Amygdala (tissue), 56 donors: ENCODE results near the gene TNFRSF18.

ENCODE experiments used
- DNase-seq, 56 donors: peaks; one replicate each; lab custom pipeline; 2025; lab: John Stamatoyannopoulos, UW

TNFRSF18 gene

DNA sequence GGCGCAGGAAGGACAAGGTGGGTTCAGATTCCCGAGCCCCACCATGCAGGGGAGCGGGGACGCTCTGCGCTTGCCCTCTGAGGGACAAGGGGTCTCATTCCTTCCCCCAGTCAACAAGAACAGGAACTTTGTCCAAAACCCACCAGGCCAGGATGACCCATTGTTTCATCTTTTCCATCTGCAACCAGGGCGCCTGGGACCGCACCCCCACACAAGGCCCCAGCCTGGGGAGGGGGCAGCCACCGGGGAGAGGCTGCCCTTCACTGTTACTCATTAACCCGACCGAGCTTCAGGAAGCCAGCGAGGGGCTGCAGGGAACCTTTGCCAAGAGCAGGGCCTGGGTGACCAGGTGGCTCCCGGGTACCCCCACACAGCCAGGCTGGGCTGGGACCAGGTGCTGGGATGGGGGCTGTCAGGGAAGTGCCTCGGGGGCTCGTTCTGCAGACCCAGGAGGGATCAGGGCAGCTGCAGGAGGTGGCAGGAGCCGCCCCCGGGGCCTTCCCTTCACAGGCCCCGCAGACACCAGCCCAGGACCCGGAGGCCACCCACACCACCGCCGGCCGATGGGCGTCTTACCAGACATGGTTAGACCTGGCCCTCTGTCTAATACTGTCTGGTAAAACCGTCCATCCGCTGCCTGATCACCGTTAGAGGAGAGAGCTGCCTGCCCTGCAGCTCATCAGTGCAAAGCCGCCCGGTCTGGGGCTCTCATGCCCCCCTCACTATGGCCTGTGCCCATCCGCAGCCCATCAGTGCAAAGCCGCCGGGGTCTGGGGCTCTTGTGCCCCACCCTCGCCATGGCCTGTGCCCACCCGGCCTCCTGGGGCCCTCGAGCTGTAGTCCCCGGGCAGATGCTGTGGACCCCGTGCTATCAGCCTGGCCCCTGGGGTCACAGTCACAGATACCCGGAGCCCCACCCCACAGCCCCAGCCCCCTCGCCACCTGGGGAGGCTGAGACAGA, 37.7 kb downstream of the TNFRSF18 start:
- no peak for DNase-seq

DNA sequence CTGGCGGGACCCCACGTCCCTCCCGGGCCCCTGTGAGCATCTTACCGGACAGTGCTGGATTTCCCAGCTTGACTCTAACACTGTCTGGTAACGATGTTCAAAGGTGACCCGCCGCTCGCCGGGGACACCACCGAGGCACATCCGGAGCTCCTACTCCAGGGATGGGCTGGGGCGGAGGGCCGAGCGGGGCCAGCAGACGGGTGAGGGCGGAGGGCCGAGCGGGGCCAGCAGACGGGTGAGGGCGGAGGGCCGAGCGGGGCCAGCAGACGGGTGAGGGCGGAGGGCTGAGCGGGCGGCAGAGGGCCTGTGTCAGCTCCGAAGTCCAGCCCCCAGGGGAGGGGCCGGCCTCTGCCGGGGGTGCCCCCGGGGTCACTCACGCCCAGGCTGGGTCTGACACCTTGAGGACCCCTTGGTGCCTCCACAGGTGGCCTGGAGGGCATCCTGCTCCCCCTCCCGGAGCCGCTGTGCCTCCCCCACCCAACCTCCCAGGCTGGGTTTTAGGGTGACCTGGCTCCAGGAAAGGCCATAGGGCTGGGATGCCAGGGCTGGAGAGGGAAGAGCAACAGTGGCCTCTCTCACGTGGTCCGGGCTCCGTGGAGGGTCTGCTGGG, 38.4 kb downstream of the TNFRSF18 start:
- no peak for DNase-seq

DNA sequence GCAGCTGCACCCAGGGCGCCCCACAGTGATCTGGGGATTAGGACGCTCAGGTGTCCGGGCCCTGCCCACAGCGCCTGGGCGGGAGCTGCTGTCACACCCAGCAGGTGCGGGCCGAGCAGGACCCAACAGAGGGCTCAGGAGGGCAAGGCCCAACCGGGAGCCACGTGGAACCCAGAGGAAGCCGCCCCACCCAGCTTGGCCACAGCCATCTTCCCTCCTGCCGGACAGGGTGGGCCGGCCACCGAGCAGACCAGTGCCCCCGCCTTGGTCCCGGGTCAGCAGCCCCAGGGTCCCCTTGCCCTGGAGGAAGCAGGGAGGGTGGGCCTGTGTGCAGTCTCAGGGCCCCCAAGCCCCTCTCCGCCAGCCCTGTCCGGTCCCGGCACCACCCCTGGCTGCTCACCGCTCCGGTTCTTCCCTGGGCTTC, 39.0 kb downstream of the TNFRSF18 start:
- no peak for DNase-seq

DNA sequence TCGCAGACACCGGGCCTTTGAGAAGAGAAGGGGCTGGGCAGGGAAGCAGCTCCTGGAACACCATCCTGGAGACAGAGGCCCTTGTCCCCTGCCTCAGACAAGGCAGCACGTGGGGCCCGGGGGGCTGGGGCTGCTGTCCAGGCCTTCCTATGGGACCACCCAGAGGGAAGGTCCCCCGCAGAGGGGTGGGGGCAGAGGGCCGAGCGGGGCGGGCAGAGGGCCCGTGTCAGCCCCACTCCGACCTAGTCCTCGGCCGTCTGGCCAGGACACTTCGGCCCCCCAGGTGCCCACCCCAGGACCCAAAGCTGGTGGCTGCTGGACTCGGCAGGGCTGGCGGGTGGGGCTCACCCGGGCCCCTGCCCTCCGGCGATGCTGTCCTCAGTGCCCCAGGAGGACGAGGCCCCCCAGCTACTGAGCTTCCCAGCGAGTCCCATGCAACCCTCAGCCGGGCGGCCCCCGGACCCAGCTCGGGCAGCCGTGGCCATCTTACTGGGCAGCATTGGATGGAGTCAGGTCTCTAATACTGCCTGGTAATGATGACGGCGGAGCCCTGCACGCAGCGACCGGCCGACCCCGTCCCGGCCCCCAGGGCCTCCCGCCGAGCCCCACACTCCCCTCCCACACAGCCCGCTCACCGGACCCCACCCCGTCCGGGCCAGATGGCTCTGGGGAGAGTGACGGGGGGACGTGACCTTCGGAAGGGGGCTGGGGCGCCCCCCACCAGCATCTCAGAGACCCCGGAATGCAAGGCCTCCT, 39.6 kb downstream of the TNFRSF18 start:
- DNase-seq, result no peak

DNA sequence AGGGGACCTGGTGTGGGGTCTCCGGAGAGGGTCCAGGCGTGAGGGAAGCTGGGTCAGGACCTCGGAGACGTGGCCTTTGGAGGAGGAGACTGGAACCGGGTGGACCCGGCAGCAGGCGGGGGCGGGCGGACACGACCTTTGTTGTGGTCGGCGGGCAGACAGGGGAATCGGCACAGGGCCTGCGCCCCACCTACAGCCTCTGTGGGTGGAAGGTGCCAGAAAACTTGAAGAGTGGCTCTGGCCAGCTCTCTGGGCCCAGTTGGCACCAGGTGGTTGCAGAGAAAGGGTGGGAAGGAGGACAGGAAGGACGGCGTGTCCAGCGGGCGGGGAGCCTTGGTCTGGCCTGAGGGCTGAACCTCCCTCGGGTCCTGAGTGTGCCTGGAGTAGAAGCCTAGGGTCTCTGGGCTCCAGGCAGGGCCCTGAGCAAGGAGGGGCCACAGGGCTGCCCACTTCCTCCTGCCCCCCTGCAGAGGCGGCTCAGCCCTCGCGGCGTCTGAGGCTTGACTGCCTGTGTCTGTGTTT, 40.4 kb downstream of the TNFRSF18 start:
- no peak for DNase-seq

DNA sequence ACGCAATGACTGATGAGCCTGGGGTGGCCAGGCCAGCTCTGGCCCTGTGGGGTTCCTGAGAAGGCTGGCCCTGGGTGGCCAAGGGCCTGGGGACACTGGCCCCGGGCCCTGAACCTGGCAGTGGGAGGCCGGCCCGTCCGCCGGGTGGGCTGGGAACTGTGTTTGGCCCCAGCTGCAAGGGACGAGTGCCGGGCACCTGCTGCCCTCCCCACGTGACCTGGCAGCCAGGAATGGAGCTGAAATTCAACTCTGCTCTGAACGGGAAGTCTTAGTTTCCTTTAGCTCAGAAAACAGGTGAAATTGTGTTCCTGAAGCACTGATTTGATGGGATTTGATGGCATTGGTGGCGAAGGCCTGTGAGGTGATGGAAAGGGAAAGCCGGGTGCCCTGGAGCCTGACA, 40.9 kb downstream of the TNFRSF18 start:
- DNase-seq, result no peak

DNA sequence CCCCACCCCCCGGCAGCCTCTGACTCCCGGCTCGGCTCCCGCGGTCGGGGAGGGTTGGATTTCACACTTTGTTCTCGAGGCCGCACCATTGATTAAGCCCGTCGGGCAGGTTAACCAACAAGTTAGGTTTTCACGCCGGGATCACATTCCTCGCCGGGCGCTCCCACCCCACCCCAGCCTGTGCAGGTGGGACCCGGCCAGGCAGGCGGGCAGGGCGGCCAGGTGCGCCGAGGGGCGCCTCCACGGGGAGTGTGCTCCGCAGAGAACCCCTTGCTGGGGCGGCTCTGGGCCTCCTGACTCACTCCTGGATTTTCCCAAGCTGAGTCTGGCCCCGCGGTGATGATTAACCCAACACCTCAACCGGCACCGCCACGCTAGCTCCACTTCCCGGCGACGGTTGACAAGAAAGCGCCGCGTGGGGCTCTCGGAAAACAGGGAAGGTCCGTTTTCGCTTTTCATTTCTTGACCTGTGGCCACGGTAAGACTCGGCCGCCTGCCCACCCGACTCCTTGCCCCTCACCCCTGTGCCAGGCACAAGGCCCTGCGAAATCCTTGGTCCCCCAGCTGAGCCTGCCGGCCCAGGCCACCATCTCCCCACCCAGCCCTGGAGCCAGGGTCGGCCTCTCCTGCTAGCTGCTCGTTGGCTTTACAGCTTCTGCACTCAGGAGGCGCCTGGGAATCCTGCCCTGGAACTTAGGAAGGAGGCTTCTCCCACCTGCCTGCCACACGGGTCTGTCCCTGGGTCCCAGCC, 41.5 kb downstream of the TNFRSF18 start:
- DNase-seq, result no peak

DNA sequence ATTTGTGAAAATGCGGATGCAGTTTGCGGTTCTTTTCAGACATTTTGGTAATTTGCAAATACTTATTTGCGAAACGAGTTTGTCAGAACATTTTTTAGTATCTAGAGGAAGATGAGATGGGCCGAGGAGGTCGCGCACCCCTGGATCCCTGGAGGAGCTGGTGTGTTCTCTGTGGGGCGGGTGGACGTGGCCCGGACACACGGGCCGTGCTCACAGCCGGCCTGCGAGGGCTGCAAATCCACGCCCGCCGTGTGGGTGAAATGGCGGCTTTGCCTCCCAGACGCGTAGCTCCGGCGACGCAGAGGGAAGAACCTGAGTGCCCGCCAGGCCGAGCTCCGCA, 42.1 kb downstream of the TNFRSF18 start:
- no peak for DNase-seq

DNA sequence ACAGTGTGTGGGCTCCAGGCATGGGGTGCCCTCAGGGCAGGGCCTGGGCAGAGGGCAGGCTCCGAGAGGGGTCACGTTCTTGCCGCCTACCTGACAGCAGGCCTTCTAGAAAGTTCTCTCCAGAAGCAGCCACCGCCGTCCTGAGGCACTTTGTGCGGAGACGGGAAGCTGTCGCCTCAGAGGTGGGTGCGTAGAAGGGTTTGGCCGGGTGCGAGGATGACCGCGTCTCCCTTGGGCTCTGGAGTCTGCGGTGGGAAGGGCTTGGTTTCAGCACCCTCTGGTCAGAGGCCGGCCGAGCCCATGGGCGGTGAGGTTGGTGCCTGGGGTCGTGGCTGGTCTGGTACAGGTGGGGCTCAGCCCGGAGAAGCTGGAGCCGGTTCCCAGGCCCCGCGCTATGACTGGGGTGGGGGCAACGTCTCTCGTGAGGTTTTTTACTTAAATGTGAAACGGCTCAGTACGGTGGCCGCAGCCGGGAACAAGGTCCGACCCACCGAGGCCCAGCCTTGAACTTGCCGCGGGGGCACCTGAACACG, 42.8 kb downstream of the TNFRSF18 start:
- no peak for DNase-seq

DNA sequence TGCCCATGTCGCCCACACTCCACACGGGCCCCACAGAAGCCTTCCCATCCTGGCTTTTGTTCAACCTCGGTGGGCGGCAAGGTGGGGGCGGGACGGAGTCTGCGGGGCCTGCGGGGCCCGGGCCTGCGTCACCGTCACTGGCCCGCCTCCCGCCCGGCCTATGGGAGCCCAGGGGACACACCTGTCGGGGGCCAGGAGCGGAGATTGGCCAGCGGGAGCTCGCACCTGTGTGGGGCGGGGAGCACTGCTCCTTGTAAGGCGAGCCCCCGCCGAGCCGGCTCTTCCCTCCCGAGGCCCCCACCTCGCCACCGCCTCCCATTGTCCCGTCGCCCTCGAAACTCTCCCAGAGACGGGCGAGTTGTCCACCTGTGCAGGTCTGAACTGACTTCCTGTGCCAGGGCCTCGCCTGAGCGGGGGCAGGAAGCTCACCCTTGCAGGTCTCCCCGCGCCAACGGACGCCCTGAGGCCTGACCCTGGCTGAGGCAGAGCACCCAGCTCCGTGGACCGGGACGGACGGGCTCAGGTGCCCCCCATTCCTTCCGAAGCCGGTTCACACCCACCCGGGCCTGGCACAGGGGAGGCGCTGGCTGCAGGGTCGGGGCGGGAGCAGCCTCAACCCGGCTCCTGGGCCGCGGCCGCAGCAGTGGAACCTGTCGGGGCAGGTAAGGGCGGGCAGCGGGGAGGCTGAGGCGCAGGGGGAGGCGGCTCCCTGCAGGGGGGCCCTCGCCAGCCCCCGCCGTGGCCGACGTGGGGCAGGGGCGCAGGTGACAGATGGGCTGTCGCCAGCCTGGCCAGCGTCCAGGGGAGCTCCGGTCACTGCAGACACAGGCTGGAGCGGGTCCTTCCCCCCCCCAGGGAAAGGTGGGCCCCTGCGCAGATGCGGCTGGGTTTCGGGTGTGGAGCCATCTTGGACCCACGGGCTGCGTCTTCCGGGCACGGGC, 43.5 kb downstream of the TNFRSF18 start:
- DNase-seq, result no peak

DNA sequence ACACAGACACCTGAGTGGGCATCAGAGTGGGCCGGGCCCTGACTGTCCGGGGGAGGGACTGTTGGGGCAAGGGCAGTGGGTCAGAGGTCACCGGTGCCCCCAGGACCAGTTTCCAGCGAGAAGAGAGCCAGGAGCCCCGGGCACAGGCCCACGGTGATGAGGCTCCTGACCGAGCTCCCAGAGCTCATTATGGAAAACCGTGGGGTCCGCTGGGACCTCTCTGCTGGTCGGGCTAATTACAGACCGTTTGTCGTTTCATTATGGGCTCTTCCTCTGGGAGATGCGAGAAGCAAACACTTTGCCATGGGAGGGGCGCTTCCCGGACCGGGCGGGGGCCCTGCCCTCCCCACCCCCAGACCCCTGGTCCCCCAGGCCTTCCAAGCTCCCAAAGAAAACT, 44.7 kb downstream of the TNFRSF18 start:
- no peak for DNase-seq

DNA sequence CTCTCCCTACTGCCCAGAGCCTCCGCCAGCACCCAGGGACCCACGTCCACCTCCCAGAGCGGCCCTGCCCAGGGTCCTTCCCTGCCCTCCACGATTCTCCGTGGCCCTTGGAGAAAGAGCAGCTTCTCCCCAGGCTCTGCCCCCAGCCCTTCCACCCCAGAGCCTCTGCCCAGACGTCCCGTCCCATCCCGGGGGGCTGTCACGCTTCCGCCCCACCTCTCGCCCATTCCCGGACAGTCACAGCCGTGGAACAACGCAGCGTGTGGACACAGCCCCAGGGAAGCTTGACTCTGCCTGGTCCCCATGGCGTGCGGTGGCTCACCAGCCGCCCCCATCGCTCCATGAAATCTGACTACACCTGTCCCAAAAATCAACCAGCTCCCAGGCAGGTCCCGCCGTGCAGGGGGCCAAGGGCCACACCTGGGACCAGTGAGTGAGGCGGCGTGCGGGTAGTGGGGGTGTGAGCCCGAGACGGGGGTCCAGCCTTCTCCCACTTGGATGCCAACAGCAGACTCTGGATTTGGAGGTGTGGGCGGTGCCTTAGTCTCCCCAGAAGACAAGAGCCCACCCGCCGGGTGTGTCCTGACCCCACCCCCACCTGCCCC, 45.2 kb downstream of the TNFRSF18 start:
- no peak for DNase-seq

DNA sequence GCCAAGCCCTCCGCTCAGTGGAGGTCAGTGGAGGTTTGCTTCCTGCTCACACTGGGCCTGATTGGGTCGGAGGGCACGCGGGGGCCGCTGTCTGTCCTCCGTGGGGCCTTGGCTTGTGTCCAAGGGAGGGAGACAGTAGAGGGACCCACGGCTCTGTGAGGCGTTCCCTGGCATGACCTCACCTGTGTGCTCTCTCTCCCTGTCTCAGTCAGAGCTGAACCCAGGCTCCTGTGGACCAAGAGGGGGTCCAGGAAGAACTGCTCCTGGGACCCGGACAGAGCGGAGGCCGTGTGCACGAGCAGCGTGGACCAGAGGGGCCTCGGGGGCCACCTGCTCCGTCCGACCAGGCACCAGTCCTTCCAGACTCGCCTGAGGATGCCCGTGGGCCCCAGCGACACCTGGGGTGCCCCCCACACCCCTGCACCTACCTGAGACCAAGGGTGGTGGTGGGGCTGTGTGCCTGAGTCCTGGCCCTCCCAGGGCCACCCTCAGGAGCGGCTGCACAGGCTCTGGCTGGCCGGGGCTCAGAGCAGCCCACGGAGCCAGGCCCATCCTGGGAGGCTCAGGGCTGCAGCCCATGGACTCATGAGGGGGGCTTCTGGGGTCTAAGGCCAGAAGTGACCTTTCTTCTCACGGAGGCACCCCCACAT, 46.0 kb downstream of the TNFRSF18 start:
- no peak for DNase-seq

DNA sequence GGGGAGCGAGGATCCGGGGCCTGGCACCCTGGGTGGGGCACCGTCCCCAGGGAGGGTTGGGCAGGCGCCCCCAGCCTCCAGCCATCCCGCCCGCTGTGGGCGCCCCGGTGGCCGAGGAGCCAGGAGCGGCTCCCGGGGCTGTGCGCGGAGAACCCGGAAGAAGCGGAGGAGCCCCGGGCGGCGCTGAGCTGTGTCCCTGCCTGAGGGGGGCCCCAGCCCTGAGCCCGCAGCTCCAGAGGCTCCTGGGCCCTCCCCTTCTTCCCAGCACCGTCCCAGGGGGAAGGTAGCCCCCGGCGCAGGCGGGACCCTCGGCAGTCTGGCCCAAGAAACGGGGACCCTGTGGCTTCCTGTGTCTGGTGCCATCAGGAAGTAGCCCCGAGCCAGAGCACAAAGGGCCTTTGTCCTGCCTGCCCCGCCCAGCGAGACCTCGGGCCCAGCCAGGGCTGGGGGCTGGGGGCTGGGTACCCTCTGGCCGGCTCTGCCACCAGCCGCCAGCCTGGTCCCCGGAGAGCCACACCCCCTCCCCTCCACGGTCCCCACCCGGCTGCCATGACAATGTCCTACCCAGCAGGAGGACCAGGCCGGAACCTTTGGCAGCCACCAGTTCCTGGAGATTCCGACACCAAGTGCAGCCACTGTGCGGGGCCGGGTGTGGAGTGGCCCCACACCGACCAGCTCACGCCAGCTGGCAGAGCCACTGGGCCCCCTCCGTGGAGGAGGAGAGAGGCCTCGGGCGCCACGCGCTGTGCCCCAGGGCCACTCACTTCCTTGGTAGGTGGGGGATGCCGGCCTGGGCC, 48.3 kb downstream of the TNFRSF18 start:
- peak; percentile 30 to 92 (median 75) for DNase-seq

DNA sequence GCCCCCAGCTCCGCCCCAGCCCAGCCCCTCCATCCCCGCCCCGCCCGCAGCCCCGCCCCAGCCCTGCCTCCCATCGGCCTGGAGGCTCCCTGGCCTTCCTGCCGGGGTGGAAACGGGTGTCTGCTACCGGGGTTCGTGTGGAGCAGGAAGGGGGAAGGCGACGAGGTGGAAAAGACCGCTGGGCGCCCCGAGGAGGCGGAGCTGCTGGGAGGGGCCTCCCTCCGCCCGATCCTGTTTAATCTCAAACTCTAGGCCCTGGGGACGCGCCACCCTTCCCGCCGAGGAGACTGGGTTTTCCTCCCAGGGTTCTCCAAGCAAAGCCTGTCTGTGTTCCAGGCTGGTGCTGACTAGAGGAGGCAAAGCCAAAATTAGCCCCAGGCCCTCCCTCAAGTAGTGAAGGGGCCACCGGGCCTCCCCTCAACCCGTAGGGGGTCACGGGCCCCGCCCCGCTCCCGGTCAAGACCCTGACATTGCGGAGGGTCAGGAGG, 48.9 kb downstream of the TNFRSF18 start:
- DNase-seq, result peak in 54 of 56 donors; percentile 9 to 80 (median 58)

DNA sequence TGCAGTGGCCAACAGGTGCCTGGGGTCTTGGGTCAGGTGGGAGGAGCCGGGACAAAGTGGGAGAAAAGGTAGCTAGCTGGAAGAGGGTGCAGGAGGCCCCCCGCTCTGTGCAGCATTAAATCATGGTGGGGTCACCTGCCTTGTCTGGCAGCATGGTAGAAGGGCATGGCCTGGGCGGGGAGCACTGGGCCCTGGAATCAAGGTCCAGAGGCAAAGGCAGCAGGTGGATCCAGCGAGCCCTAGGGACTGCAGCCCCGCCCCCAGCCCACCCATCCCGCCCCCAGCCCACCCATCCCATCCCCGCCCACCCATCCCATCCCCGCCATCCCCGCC, 49.4 kb downstream of the TNFRSF18 start:
- DNase-seq, result peak in 7 of 56 donors; percentile 18 to 73 (median 29)
